GM21367 (cell line): ENCODE results near the gene ANKRD44.

ENCODE experiments used
- ATAC-seq: cut with Tn5 transposase; IDR thresholded peaks from one replicate; pipeline ENCODE4 v1.9.1; 2021; ENCODE audit not compliant: unreplicated experiment

ANKRD44 gene

DNA sequence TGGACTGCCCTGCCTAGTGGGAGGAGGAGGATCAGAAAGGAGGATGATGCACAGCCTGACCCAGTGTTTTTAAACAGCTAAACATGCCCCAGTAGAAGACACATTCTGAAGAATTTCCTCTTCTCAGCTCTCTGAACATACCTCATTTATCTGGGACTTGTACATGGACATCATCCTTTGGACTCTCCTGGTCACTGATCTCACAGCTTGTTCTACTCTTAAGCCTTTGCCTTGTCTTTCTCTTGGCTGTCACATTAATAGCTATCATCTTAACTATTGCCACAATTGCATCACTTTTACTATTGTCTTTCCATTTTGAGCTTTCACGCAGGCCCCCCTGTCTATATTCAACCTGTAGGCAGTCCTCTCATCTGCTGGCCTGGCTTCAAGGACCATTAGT lies 342.1 kb downstream of the ANKRD44 start:
- ATAC-seq, result no peak

DNA sequence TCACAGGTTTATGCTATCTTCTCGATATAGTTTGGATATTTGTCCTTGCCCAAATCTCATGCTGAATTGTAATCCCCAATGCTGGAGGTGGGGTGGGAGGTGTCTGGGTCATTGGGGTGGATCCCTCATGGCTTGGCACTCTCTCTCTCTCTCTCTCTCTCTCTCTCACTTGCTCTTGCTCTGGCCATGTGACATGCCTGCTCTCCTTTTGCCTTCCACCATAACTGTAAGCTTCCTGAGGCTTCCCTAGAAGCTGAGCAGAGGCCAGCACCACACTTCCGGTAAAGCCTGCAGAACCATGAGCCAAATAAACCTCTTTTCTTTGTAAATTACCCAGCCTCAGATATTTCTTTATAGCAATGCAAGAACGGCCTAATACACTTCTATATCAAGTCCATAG lies 342.8 kb downstream of the ANKRD44 start:
- ATAC-seq, result no peak

DNA sequence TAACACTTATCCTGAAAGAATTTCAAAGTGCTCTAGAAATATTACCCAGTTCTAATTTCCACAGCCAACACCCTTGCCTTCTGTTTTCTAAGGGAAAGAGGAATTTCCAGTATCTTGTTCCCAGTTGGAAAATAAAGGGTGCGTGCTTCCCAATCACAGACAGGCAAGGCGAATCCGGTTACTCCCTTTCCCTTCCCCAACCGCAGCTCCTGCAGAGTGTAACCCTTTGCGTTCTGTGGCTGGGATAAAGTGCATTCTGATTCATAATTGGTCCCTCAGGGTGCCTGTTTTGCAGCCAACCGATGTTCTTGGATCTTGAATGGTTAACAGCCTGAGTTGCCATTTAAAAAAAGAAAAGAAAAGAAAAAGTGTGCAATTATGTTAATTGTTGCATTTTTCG lies 343.5 kb downstream of the ANKRD44 start:
- ATAC-seq, result no peak

DNA sequence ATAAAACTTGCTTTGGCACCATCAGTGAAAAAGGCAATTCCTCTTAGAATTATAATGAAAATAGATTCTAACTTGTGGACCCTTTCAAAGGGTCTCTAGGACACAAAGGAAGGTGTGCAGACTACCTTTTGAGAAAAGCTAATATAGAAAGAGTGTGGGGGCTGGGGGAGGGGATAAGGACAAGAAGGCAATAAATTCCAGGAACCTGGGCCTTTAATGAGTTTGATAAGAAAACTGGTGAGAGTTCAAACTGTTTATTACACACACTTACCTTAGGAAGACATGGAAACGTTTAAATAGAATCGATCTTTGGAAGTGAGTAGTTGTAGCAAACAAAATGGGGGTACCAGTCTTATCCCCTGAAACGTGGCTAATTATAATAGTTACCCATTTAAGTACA lies 344.5 kb downstream of the ANKRD44 start:
- no peak for ATAC-seq

DNA sequence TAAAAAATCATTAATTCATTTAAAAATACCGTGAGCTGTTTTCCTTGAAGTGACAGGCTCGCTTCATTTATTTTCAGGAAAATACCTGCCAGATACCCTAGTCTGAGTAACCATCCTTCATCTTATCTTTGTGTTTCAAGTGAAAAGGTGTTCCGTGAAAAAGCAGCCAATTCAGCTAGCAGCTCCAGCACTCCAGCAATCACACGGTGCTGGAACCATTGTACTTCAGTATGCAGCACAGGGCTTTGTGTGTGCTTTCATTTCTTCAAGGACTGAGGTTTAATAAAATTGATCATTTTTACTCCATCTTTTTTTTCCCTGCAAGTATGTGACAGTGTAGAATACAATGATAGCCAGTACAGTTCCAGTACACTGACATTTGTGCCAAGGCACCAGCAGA lies 344.9 kb downstream of the ANKRD44 start:
- ATAC-seq, result no peak

DNA sequence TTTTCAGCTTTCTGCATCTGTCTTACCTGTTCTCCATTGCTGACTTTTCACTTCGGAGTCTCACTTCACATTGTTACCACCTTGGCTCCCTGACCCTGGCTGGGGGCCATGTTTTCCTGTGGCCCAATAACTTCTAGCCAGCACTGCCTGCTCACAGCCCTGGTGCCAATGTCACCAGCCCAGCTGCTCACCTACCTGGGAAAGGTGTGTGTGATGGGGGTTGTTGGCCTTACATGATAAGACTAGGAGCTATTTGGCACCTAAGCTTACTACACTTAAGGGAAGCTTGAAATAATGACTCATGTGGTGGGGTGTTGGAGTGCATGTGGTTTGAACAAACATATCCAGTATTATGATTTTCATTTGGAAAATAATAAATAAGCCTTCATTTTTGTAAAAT lies 346.6 kb downstream of the ANKRD44 start:
- no peak for ATAC-seq

DNA sequence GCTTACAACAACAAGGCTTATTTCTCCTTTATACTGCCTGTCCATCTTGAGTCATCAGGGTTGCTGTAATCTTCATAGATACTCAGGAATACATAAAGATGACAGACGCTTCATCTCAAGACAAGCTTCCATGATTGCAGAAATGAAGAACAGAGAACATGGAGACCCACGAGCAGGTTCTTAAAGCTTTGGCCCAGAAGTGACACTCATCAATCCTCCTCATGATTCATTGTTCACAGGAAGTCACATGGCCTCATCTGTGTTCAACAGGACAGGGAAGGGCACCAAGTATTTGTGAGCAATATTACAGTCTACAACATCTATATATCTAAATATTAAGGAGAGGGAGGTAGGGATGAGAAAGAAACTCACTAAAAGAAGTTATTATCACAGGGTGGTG lies 347.5 kb downstream of the ANKRD44 start:
- no peak for ATAC-seq

DNA sequence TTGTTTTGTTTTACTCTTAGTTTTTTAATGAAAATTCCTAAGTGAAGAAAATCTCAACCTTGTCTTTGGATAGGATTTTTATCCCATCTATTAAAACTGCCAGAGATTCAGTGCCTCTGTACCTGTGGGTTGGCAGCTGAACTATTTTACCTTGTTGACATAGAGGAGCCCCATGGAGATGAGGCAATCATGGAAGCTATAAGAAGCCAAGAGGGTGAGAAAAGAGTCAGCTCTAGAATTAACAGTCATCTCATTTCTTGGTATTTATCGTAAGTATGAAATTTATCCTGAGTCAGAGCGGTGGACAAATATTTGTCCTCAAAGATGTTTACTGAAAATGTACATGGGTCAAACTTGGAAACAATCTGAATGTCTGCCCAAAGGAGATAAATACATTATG lies 348.3 kb downstream of the ANKRD44 start:
- no peak for ATAC-seq

DNA sequence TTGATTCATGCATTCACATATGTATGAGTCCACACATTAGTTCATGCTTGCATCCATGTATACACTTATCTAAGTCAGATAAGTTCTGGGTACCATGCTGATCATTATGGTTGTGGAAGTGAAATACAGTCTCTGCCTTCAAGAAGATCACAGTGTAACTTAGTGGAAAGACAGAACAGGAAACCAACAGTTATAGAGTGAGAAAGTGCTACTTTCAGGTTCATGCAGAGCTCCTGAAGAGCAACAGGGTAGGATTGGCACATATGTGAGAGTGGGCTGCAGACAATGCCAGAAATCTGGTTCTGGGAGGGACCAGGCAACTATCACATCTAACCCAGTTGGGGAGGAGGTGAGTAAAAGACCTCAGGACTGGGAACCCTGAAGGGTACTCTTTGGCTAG lies 348.7 kb downstream of the ANKRD44 start:
- peak; percentile 99 for ATAC-seq

DNA sequence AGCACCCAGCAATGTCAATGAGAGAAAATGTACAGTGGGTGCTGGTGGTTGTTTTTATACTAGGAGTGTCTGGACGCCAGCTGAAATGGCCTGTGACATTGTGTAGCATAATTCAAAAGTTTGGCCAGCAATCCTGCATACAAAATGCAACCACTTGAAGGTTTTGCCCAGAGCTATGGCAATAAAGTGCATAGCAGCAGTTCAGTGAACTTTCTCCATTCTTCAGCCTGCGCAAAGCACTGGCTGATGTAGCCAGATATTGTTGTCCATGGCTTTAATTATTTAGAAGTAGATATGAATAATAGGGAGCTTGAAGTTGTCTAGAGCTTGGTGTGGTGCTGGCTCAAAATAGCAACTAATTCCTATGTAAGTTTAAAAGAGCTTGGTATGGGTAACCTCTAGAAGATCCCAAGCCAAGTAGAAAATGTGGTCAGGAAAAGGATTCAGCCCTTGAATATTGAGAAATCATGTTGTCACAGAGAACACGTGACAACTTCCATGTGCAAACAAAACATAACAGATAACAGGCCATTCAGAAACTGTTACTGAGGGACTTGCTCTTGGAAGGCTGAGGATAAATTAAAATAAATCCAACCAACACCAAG lies 350.7 kb downstream of the ANKRD44 start:
- ATAC-seq, result no peak

DNA sequence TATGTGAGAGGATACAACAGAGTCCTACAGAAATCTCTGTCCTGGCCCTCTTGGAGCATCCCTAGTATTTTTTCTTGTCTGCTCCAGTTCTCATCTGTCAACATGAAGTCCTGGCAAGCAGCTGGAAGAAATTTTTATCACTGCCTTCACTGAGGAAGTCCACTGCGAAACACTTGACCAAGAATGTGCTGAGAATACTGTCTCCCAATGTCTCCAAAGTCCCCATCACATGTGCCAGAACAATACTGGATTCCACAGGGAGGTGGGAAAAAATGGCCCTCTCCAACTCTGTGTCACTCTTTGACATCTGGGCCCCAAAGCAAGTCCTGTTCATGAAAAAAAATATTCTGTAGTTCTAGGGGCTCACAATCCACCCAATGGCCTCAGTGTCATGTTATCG lies 351.3 kb downstream of the ANKRD44 start:
- ATAC-seq, result no peak

DNA sequence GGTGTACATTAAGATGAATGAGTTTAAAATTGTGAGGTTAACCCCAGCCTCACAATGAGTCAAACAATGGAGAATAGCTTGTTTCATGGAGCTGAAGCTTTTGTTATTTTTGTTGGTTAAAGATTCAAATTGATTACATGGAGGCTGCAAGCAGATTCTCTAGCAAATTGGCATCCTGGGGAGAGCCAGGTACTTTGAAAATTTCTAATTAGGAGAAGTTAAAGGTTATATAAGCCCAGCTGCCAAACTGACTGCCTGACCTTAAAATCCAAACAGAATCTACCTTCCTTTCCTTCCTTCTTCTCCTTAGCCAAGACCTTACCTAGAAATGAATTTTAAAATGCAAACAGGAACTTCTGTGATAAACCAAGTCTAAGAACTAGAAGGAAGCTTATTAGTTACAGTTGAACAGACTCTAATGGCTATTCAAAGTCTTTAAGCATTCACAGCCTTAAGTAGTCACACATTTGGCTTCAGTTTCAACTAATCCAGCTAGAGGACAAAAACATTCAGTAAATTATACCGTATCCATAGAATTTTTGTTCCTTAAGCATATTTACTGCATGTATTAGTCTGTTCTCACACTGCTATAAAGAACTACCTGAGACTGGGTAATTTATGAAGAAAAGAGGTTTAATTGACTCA lies 352.6 kb downstream of the ANKRD44 start:
- ATAC-seq, result no peak

DNA sequence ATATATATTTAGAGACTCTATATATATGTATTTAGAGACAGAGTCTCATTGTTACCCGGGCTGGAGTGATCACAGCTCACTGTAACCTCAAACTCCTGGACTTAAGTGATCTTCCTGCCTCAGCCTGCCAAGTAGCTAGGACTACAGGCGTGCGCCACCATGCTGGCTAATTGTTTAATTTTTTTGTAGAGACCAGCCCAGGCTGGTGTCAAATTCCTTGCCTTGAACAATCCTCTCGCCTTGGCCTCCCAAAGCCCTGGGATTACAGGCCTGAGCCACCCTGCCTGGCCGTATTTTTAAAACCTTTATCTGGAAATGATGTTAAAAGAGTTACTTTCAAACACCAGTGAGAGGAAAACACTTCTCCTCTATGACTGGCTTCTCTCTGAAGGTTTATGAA lies 353.1 kb downstream of the ANKRD44 start:
- ATAC-seq, result no peak

DNA sequence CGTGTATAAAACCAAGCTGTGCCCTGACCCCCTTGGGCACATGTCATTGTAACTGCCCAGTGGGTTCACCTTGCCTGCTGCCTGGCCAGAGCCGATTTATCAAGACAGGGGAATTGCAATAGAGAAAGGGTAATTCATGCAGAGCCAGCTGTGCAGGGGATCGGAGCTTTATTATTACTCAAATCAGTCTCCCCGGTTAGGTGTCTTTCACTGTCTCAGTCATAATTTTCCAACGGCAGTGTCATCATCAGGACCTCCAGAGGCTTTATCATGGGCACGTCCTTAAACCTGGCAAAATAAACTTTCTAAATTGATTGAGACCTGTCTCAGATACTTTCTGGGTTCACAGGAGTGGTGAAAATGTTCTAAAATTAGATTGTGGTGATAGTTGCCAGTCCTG lies 354.5 kb downstream of the ANKRD44 start:
- ATAC-seq, result no peak

DNA sequence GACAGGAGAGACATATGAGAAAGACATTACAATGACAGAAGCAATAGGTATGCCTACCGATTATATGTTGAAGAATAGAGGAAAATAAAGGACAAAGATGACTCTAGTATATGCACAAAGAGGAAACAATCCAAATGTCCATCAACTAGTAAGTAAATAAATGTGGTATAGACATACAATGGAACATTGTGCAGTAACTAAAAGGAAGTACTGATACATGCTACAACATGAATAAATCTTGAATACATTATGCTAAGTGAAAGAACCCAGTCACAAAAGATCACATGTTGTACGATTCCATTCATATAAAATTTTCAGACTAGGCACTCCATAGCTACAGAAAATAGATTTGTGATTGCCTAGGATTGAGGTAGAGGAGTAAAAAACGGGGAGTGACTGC lies 355.5 kb downstream of the ANKRD44 start:
- no peak for ATAC-seq

DNA sequence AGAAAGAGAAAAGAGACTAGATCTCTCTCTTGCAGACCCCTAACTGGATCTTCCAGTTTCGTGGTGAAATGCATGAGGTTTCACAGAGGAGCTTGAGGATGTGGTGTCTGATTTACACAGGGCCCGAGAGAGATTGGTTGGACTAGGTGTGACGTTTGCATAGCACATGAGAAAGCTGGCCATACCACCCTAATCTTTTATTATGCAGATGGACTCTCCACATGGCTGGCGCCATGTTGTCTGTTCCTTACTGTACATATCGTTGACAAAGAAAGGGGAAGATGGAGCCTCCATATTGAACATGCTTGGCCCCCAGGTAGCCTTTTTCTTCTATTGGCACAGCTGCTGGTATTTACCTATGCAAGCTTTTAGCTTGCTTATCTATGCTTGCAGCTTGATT lies 356.6 kb downstream of the ANKRD44 start:
- ATAC-seq, result no peak

DNA sequence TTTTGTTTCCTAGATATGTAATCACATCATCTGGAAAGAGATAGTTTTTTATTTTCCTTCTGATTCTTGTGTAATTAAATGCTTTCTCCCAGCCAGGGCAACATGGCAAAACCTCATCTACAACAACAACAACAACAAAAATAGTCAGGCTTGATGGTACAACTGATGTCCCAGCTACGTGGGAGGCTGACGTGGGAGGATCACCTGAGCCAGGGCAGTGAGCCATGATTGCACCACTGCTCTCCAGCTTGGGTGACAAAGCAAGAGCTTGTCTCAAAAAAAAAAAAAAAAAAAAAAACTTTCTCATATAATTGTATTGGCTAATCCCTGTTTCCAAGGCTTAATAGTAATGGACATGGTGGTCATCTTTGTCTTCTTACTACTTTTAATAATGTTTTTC lies 357.6 kb downstream of the ANKRD44 start:
- ATAC-seq, result no peak

DNA sequence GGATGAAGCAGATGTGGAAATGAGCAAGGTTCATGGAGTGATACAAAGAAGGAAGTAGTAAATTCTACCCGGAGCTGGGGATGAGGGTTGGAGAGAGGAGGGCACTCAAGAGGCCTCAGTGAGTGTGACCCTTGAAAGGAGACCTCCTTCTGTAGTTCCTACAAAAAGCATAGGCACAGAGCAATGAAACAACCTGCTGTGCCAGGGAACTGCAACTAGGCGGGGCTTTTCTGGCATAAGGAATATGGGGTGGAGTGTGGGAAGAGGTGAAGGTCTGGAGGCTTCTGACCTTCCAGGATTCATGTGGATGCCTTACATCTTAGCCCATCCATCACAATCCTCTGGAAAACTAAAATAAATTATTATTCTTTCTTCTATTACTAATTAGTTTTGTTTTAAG lies 358.6 kb downstream of the ANKRD44 start:
- no peak for ATAC-seq

DNA sequence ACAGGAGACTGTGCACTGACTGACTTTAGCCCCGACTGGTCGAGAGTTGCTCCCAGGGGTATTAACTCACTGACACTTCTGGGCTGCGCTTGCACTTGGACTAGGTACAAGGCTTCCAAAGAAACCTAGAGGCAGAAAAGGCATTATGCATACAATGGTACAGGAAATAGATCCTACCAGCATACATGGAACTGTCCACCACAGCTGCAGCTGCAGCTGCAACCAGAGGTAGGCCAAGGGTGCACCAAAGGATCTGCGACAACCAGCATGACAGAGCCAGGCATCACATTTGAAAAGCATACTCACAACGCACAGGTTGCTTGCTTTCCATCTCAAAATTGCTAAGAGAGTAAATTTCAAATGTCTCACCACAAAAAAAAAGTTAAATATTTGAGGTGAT lies 361.5 kb downstream of the ANKRD44 start:
- ATAC-seq, result no peak

DNA sequence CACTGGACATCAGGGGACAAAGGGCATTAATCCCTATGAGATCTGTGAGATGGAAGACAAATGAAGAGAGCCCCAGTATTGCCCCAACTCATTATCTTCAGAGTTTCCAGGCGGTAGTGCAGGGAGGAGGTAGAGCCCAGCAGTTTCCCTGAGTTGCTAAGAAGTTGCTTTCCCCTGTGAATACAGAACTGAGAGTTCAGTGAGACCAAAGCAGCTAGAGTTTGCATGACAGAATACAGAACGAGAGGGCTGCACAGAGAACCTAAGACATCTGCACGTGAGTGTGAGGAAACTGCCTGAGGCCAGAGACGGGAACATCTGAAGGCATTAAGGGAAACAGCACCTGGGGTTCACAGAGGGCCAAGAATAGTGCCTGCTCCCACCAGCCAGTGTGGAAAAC lies 366.0 kb downstream of the ANKRD44 start:
- peak; percentile 89 for ATAC-seq

DNA sequence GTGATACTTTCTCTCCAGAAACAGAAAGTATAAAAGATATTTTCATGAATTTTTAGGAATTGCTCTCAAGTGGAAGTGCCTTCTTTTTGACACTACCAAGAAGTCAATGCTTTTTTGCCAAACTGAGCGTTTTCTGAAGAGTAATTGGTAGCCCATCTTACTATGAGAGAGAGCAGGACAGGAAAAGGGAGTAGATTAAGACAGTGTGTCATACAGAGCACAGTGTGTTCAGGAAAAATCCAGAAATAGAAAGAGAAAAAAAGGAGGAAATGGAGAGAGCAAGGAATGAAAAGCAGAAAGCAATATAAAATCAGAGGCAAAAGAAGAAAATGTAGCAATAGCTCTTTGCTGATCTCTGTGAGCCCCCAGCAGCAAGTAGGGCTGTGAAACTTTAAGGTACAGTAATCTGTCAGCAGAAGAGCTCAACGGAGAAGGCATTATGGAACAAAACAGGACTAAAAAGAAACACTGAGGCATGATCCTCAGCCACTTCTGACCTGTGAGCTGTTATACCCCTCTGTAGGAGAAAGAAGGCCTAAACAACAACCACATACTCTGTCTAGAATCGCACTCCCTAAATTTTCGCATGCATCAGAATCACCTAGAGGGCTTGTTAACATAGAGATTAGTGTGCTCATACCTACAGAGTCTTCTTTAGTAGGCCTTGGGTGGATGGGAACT lies 369.0 kb downstream of the ANKRD44 start:
- ATAC-seq, result no peak

DNA sequence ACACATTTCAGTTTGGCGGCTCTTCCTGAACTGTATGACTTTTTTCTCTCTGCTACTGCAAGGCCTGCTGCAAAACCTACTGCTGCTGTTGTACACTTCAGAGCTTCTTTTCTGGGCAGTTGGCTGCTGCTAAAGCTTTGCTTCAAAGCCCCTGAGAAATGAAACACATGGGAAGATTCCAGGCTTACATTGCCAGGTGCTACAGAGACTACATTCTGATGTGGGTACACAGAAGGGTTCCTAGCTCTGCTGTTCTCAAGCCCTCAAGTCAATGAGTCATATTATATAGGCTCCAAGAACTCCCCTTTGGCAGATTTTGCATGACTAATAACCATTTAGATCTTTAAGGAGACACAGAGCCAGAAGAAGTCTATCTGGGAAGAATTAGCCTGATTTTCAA lies 371.2 kb downstream of the ANKRD44 start:
- ATAC-seq, result no peak
